HEK293 (cell line): ENCODE results near the gene BBS12.

Experiments used
- KLF10 ChIP-seq: fragments of 450-650 bp; IDR thresholded peaks from 2 replicates; pipeline ENCODE4 v1.5.1; 2018; ENCODE audit warnings: missing biosample characterization, mild to moderate bottlenecking, missing genetic modification characterization
- TCF7L2 ChIP-seq: IDR thresholded peaks from 2 replicates; pipeline ENCODE4 v1.6.1; 2011; ENCODE audit warnings: low read depth, mild to moderate bottlenecking, inconsistent platforms, low read length, moderate library complexity, borderline replicate concordance
- ZNF112 ChIP-seq: fragments of 450-650 bp; formaldehyde crosslinking; IDR thresholded peaks from 2 replicates; pipeline ENCODE4 v1.5.0; 2017; ENCODE audit warnings: missing biosample characterization, missing genetic modification characterization
- ZNF677 ChIP-seq: fragments of 450-650 bp; IDR thresholded peaks from 2 replicates; pipeline ENCODE4 v1.5.0; 2018; ENCODE audit warnings: missing biosample characterization, mild to moderate bottlenecking, missing genetic modification characterization, moderate library complexity
- ZNF830 ChIP-seq: fragments of 450-650 bp; IDR thresholded peaks from 2 replicates; pipeline ENCODE4 v1.5.0; 2018; ENCODE audit warnings: missing biosample characterization, missing genetic modification characterization, low read depth, mild to moderate bottlenecking, moderate library complexity
- TF ChIP-seq, protein P1 (sequence below): fragments of 450-650 bp; formaldehyde crosslinking; IDR thresholded peaks from 2 replicates; pipeline ENCODE4 v1.5.1; 2016; ENCODE audit warnings: missing biosample characterization, missing genetic modification characterization
- TF ChIP-seq, protein P2 (sequence below): fragments of 450-650 bp; formaldehyde crosslinking; IDR thresholded peaks from 2 replicates; pipeline ENCODE4 v1.5.1; 2016; ENCODE audit warnings: missing biosample characterization, missing genetic modification characterization
- TF ChIP-seq, protein P3 (sequence below): fragments of 450-650 bp; formaldehyde crosslinking; IDR thresholded peaks from 2 replicates; pipeline ENCODE4 v1.5.1; 2016; ENCODE audit warnings: missing biosample characterization, missing genetic modification characterization

DNA sequence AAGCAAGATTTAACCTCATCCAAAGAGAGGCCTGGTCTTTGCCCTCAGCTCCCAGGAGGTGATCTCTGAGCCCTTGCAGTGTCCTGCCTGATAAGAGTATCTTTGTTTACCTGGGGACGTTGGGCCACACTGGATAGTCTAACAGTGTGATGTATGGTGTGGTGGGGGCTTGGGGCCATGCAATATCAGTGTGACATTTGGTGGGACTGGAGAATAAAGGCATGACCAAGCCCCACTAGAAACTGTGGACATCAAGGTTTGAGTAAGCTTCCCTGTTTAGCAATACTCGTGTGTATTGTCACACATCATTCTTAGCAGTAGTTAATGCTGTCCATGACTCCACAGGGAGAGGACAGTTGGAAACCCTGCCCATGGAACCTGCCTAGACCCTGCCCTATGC lies 34.4 kb downstream of the BBS12 start:
- no peak for TF ChIP-seq TCF7L2
- TF ChIP-seq, protein P1, sequence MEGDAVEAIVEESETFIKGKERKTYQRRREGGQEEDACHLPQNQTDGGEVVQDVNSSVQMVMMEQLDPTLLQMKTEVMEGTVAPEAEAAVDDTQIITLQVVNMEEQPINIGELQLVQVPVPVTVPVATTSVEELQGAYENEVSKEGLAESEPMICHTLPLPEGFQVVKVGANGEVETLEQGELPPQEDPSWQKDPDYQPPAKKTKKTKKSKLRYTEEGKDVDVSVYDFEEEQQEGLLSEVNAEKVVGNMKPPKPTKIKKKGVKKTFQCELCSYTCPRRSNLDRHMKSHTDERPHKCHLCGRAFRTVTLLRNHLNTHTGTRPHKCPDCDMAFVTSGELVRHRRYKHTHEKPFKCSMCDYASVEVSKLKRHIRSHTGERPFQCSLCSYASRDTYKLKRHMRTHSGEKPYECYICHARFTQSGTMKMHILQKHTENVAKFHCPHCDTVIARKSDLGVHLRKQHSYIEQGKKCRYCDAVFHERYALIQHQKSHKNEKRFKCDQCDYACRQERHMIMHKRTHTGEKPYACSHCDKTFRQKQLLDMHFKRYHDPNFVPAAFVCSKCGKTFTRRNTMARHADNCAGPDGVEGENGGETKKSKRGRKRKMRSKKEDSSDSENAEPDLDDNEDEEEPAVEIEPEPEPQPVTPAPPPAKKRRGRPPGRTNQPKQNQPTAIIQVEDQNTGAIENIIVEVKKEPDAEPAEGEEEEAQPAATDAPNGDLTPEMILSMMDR: no peak
- no peak for TF ChIP-seq ZNF830 (tag by site-specific recombination)
- TF ChIP-seq, protein P2, sequence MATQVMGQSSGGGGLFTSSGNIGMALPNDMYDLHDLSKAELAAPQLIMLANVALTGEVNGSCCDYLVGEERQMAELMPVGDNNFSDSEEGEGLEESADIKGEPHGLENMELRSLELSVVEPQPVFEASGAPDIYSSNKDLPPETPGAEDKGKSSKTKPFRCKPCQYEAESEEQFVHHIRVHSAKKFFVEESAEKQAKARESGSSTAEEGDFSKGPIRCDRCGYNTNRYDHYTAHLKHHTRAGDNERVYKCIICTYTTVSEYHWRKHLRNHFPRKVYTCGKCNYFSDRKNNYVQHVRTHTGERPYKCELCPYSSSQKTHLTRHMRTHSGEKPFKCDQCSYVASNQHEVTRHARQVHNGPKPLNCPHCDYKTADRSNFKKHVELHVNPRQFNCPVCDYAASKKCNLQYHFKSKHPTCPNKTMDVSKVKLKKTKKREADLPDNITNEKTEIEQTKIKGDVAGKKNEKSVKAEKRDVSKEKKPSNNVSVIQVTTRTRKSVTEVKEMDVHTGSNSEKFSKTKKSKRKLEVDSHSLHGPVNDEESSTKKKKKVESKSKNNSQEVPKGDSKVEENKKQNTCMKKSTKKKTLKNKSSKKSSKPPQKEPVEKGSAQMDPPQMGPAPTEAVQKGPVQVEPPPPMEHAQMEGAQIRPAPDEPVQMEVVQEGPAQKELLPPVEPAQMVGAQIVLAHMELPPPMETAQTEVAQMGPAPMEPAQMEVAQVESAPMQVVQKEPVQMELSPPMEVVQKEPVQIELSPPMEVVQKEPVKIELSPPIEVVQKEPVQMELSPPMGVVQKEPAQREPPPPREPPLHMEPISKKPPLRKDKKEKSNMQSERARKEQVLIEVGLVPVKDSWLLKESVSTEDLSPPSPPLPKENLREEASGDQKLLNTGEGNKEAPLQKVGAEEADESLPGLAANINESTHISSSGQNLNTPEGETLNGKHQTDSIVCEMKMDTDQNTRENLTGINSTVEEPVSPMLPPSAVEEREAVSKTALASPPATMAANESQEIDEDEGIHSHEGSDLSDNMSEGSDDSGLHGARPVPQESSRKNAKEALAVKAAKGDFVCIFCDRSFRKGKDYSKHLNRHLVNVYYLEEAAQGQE: no peak
- no peak for TF ChIP-seq ZNF112 (tag by site-specific recombination)
- no peak for TF ChIP-seq KLF10
- TF ChIP-seq, protein P3, sequence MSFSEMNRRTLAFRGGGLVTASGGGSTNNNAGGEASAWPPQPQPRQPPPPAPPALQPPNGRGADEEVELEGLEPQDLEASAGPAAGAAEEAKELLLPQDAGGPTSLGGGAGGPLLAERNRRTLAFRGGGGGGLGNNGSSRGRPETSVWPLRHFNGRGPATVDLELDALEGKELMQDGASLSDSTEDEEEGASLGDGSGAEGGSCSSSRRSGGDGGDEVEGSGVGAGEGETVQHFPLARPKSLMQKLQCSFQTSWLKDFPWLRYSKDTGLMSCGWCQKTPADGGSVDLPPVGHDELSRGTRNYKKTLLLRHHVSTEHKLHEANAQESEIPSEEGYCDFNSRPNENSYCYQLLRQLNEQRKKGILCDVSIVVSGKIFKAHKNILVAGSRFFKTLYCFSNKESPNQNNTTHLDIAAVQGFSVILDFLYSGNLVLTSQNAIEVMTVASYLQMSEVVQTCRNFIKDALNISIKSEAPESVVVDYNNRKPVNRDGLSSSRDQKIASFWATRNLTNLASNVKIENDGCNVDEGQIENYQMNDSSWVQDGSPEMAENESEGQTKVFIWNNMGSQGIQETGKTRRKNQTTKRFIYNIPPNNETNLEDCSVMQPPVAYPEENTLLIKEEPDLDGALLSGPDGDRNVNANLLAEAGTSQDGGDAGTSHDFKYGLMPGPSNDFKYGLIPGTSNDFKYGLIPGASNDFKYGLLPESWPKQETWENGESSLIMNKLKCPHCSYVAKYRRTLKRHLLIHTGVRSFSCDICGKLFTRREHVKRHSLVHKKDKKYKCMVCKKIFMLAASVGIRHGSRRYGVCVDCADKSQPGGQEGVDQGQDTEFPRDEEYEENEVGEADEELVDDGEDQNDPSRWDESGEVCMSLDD (tag by site-specific recombination): no peak
- no peak for TF ChIP-seq ZNF677 (tag by site-specific recombination)
